ENCODE data around the gene MTHFD2L. TPM values are rescaled to one million over a fixed set of nuclear protein-coding genes. Genes with fewer than 3 reads are reported as not detected.

The MTHFD2L gene
- total RNA-seq, 1 experiment from 2014 or later, result 9.4 TPM

DNA sequence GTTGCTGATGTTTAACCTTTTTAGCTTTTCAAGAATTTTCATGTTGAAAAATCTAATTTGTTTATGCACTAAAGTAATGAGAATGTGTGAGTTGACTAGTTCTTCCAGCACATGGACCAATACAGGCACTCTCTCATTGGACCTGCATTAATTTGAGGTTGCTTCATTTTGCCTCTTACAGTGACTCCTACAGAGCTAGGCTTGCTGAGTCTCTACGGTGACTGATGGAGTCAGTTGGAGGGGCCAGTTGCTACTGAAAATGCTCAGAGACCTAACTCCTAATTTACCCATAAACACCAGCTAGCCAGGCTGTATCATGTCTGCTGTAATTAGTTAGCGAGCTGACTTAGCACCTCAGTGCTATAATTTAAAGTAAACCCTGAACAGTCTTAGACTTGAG lies 10.9 kb downstream of the MTHFD2L start:
- CTCF ChIA-PET, result interaction anchor here (1.4 kb wide), 1 partner anchor 34 kb away, joined by 3 read pairs; no protein-coding TSS in a partner anchor
- POLR2A ChIA-PET, result no interaction called here
- TF ChIP-seq, protein P1, sequence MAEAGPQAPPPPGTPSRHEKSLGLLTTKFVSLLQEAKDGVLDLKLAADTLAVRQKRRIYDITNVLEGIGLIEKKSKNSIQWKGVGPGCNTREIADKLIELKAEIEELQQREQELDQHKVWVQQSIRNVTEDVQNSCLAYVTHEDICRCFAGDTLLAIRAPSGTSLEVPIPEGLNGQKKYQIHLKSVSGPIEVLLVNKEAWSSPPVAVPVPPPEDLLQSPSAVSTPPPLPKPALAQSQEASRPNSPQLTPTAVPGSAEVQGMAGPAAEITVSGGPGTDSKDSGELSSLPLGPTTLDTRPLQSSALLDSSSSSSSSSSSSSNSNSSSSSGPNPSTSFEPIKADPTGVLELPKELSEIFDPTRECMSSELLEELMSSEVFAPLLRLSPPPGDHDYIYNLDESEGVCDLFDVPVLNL (CRISPR knock-in tag; IDR thresholded peaks at IDR 0.05; ENCODE audit: borderline replicate concordance, low read depth), result no peak
- no peak for TF ChIP-seq TEAD4 (CRISPR knock-in tag; IDR thresholded peaks at IDR 0.05)
- no peak for TF ChIP-seq ATF3 (CRISPR knock-in tag; conservative IDR thresholded peaks at IDR 0.05)
- no peak for TF ChIP-seq CBFB (CRISPR knock-in tag; IDR thresholded peaks at IDR 0.05; ENCODE audit: low read depth)
- no peak for TF ChIP-seq NR2C2 (CRISPR knock-in tag; IDR thresholded peaks at IDR 0.05)
- TF ChIP-seq RORB (CRISPR knock-in tag; IDR thresholded peaks at IDR 0.05), result no peak
- TF ChIP-seq, protein P2, sequence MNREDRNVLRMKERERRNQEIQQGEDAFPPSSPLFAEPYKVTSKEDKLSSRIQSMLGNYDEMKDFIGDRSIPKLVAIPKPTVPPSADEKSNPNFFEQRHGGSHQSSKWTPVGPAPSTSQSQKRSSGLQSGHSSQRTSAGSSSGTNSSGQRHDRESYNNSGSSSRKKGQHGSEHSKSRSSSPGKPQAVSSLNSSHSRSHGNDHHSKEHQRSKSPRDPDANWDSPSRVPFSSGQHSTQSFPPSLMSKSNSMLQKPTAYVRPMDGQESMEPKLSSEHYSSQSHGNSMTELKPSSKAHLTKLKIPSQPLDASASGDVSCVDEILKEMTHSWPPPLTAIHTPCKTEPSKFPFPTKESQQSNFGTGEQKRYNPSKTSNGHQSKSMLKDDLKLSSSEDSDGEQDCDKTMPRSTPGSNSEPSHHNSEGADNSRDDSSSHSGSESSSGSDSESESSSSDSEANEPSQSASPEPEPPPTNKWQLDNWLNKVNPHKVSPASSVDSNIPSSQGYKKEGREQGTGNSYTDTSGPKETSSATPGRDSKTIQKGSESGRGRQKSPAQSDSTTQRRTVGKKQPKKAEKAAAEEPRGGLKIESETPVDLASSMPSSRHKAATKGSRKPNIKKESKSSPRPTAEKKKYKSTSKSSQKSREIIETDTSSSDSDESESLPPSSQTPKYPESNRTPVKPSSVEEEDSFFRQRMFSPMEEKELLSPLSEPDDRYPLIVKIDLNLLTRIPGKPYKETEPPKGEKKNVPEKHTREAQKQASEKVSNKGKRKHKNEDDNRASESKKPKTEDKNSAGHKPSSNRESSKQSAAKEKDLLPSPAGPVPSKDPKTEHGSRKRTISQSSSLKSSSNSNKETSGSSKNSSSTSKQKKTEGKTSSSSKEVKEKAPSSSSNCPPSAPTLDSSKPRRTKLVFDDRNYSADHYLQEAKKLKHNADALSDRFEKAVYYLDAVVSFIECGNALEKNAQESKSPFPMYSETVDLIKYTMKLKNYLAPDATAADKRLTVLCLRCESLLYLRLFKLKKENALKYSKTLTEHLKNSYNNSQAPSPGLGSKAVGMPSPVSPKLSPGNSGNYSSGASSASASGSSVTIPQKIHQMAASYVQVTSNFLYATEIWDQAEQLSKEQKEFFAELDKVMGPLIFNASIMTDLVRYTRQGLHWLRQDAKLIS (CRISPR knock-in tag; IDR thresholded peaks at IDR 0.05; ENCODE audit: borderline replicate concordance), result no peak
- TF ChIP-seq SP1 (CRISPR knock-in tag; conservative IDR thresholded peaks at IDR 0.05), result no peak
- TF ChIP-seq, protein P3, sequence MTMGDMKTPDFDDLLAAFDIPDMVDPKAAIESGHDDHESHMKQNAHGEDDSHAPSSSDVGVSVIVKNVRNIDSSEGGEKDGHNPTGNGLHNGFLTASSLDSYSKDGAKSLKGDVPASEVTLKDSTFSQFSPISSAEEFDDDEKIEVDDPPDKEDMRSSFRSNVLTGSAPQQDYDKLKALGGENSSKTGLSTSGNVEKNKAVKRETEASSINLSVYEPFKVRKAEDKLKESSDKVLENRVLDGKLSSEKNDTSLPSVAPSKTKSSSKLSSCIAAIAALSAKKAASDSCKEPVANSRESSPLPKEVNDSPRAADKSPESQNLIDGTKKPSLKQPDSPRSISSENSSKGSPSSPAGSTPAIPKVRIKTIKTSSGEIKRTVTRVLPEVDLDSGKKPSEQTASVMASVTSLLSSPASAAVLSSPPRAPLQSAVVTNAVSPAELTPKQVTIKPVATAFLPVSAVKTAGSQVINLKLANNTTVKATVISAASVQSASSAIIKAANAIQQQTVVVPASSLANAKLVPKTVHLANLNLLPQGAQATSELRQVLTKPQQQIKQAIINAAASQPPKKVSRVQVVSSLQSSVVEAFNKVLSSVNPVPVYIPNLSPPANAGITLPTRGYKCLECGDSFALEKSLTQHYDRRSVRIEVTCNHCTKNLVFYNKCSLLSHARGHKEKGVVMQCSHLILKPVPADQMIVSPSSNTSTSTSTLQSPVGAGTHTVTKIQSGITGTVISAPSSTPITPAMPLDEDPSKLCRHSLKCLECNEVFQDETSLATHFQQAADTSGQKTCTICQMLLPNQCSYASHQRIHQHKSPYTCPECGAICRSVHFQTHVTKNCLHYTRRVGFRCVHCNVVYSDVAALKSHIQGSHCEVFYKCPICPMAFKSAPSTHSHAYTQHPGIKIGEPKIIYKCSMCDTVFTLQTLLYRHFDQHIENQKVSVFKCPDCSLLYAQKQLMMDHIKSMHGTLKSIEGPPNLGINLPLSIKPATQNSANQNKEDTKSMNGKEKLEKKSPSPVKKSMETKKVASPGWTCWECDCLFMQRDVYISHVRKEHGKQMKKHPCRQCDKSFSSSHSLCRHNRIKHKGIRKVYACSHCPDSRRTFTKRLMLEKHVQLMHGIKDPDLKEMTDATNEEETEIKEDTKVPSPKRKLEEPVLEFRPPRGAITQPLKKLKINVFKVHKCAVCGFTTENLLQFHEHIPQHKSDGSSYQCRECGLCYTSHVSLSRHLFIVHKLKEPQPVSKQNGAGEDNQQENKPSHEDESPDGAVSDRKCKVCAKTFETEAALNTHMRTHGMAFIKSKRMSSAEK (CRISPR knock-in tag; IDR thresholded peaks at IDR 0.05; ENCODE audit: borderline replicate concordance), result no peak
- TF ChIP-seq SMAD4 (CRISPR knock-in tag; IDR thresholded peaks at IDR 0.05), result no peak
- no peak for TF ChIP-seq CTCF (IDR thresholded peaks at IDR 0.05)
- TF ChIP-seq, protein P4, sequence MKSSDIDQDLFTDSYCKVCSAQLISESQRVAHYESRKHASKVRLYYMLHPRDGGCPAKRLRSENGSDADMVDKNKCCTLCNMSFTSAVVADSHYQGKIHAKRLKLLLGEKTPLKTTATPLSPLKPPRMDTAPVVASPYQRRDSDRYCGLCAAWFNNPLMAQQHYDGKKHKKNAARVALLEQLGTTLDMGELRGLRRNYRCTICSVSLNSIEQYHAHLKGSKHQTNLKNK (CRISPR knock-in tag; IDR thresholded peaks at IDR 0.05), result no peak
- no peak for TF ChIP-seq AR (CRISPR knock-in tag; IDR thresholded peaks at IDR 0.05)
- no peak for TF ChIP-seq FOXJ3 (CRISPR knock-in tag; IDR thresholded peaks at IDR 0.05; ENCODE audit: borderline replicate concordance)
- no peak for TF ChIP-seq TP53 (CRISPR knock-in tag; IDR thresholded peaks at IDR 0.05)
- TF ChIP-seq GABPB1 (CRISPR knock-in tag; IDR thresholded peaks at IDR 0.05), result no peak
- Mint-ChIP-seq H3K36me3 (0 out of 2 replicates have a peak, but pooled peaks cover 7% of the 10 kb centered on the region), H3K9me3 (peaks cover 4% of the 10 kb centered on the region; the same call in 1 of the 2 replicates), H3K27me3 (ENCODE audit: low read depth) (no peaks in the 10 kb centered on the region), H3K4me3 (no peak overlapping the region), H3K4me1 (no peaks in the 10 kb centered on the region), H3K27ac (no peak overlapping the region)
- peak; percentile 26; the same call in 1 of the 2 replicates for ATAC-seq
- DNase-seq (ENCODE audit: low spot score), result no peak
